IPS-20b (cell line): Measurements from ENCODE around the gene DGCR8.

Source experiments
- H3K27ac ChIP-seq: one replicate; pipeline ENCODE4 v1.5.1; 2013; ENCODE audit warnings: low read length
- H3K27me3 ChIP-seq: 2 replicates; pipeline ENCODE4 v1.6.1; 2013; ENCODE audit warnings: mild to moderate bottlenecking, low read length, inconsistent platforms; ENCODE audit not compliant: insufficient read depth
- H3K36me3 ChIP-seq: 2 replicates; pipeline ENCODE4 v1.6.1; 2013; ENCODE audit warnings: low read depth, mild to moderate bottlenecking, inconsistent platforms, low read length, moderate library complexity; ENCODE audit not compliant: insufficient read depth
- H3K4me1 ChIP-seq: 2 replicates; pipeline ENCODE4 v1.6.1; 2013; ENCODE audit warnings: mild to moderate bottlenecking, control low read depth, inconsistent platforms, low read length, moderate library complexity; ENCODE audit not compliant: insufficient read depth
- H3K4me3 ChIP-seq: 2 replicates; pipeline ENCODE4 v1.5.1; 2013; ENCODE audit warnings: mild to moderate bottlenecking, low read length, inconsistent platforms
- H3K9ac ChIP-seq: 2 replicates; pipeline ENCODE4 v1.6.1; 2013; ENCODE audit warnings: low read depth, mild to moderate bottlenecking, inconsistent platforms, low read length, moderate library complexity
- H3K9me3 ChIP-seq: 2 replicates; pipeline ENCODE4 v1.6.1; 2013; ENCODE audit warnings: mild to moderate bottlenecking, low read depth, low read length, inconsistent platforms; ENCODE audit not compliant: insufficient read depth

DGCR8 gene

GRCh38 chr22:20039683-20040325, 40.2 kb upstream of the DGCR8 start:
- Histone ChIP-seq H3K27me3 (no peaks in the 10 kb centered on the region), H3K9ac (no peak overlapping the region), H3K4me1 (no peaks in the 10 kb centered on the region), H3K9me3 (no peaks in the 10 kb centered on the region), H3K27ac (no peak overlapping the region), H3K36me3 (no peaks in the 10 kb centered on the region), H3K4me3 (no peak overlapping the region)

DNA sequence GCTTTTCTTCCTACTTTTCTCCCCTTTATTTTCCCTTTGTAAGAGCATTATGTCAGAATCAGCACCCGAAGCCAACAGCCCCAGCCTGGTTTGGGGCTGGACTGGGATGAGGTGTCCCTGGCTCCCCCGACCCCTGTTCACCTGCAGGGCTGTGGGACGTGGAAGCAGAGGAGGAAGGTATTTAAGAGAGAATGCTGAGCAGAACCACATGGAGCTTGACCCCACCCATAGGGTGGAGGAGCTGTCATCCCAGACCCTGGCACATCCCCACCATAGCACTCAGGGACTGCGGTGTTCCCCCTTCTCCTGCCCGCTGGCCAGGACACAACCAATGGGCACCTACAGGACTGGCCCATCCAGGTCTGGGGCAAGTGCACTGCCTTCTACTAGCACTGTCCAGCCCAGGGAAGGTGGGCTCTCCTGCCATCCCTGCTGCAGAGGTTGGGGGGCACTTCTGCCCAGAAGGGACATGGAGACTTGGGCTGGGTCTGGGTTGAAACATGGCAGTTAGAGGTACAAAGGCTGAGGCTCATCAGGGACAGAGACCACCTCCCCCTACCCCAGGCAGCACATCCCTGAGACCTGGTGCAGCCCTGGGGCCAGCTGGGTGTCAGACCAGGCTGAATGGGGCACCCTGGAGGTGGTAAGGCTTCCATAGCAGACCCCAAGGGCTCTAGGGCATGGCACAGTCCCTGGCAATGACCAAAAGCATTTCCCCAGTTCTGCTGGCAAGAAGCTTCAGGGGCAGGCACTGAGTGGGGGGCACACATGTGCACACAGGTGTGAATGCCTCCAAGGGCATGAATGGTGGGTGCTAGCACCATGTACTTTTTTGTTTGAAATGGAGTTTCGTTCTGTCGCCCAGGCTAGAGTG, 39.5 kb upstream of the DGCR8 start:
- H3K27ac ChIP-seq: no peak overlapping the region

GRCh38 chr22:20043057-20043996, 36.7 kb upstream of the DGCR8 start:
- Histone ChIP-seq H3K27me3 (no peaks in the 10 kb centered on the region), H3K9me3 (no peaks in the 10 kb centered on the region), H3K4me3 (no peak overlapping the region), H3K27ac (no peak overlapping the region), H3K4me1 (no peaks in the 10 kb centered on the region), H3K36me3 (no peaks in the 10 kb centered on the region), H3K9ac (no peak overlapping the region; the same call in 1 of the 2 replicates)

More for the DNA sequence above, 39.5 kb upstream of the DGCR8 start:
- no peaks in the 10 kb centered on the region for H3K36me3 ChIP-seq
- no peak overlapping the region for H3K4me3 ChIP-seq
- H3K4me1 ChIP-seq: no peaks in the 10 kb centered on the region
- H3K9me3 ChIP-seq: no peaks in the 10 kb centered on the region
- H3K9ac ChIP-seq: no peak overlapping the region
- H3K27me3 ChIP-seq: no peaks in the 10 kb centered on the region

DNA sequence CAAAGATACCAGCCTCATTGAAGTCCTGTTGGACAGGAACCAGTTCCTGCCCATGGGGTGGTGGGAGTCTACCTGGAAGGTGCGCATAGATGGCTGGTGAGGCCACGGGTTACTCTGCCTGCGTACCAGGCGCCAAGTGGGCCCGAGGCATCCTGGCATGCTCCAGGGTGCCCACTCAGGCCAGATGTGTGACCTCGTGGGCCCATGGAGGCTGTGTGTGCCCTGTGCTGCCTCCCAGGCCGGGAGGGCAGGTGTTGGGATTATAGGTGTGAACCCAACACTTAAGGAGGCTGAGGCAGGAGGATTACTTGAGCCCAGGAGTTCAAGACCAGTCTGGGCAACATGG, 36.1 kb upstream of the DGCR8 start:
- H3K4me3 ChIP-seq: no peak overlapping the region
- no peaks in the 10 kb centered on the region for H3K4me1 ChIP-seq
- H3K9me3 ChIP-seq: no peaks in the 10 kb centered on the region
- H3K27ac ChIP-seq: no peak overlapping the region
- H3K27me3 ChIP-seq: no peaks in the 10 kb centered on the region
- H3K36me3 ChIP-seq: no peaks in the 10 kb centered on the region
- no peak overlapping the region for H3K9ac ChIP-seq

- H3K4me3 ChIP-seq: no peak overlapping the region
- H3K27ac ChIP-seq: no peak overlapping the region
- no peaks in the 10 kb centered on the region for H3K27me3 ChIP-seq
- no peak overlapping the region for H3K9ac ChIP-seq
- no peaks in the 10 kb centered on the region for H3K4me1 ChIP-seq
- H3K36me3 ChIP-seq: no peaks in the 10 kb centered on the region
- H3K9me3 ChIP-seq: no peaks in the 10 kb centered on the region
Observed at GRCh38 chr22:20044495-20045151, 35.4 kb upstream of the DGCR8 start.

- no peak overlapping the region for H3K27ac ChIP-seq
- no peaks in the 10 kb centered on the region for H3K9me3 ChIP-seq
- no peaks in the 10 kb centered on the region for H3K4me1 ChIP-seq
- no peaks in the 10 kb centered on the region for H3K36me3 ChIP-seq
- no peak overlapping the region for H3K9ac ChIP-seq
- no peaks in the 10 kb centered on the region for H3K27me3 ChIP-seq
- H3K4me3 ChIP-seq: no peak overlapping the region
Observed at GRCh38 chr22:20046730-20047129, 33.3 kb upstream of the DGCR8 start.

DNA sequence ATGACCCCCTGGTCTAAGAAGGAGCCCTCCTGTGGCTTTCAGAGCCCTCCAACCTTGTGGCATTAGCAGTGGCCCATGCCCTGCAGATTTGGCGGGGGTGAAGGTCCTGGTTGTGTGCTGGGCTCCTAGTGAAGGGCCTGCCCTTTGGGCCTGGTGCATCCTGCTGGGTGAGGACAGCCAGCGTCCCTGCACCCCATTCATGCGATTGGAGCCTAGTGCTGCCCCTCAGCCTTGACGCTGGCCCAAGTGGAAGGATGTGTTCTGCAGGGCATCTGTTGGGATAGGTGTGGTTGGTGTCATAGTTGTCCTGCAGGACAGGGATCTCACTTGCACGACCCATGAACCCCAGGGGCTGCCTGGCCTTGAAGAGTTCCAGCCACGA, 28.1 kb upstream of the DGCR8 start:
- Histone ChIP-seq H3K4me1 (no peaks in the 10 kb centered on the region), H3K9ac (no peak overlapping the region), H3K9me3 (no peaks in the 10 kb centered on the region), H3K27ac (no peak overlapping the region), H3K36me3 (no peaks in the 10 kb centered on the region), H3K4me3 (no peak overlapping the region), H3K27me3 (no peaks in the 10 kb centered on the region)

DNA sequence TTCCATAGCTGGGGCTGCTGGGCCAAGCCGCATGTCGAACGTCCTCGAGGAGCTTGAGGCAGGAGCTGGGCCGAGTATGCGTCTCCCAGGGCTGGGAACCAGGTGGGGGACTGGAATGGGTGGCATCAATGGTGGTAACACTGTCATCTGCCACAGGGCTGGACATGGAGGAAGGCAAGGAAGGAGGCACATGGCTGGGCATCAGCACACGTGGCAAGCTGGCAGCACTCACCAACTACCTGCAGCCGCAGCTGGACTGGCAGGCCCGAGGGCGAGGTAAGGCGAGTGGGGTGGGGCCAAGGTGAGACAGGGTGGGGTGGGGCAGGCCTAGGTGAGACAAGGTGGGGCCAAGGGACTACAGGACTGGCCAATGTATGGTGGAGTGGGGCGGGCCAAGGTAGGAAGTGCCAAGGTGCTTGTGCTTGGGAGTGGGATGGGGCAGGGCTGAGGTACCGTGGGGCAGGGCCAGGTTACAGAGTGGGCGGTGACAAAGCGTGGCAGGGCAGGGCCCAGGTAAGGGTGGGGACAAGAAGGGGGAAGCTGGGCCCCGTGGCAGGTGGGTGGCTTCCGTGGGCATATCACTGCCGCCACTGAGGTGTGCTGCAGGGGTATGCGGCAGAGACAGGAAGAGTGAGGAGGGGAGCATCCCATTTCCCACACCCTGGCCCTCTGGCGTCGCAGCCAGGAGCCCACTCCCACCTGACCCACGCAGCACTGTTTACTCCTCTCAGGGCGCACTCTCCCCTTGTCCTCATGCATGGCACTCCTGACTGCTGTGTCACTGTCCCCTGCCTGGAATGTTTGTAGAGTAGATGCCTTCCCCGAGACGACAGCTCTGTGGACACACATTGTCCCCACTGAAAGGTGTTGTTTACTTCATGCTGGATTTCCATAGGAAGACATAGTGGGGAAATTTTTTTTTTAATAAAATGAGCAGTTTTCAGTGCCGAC, 27.5 kb upstream of the DGCR8 start:
- H3K4me3 ChIP-seq: no peak overlapping the region
- H3K27ac ChIP-seq: no peak overlapping the region
- no peaks in the 10 kb centered on the region for H3K27me3 ChIP-seq
- no peak overlapping the region; the same call in 1 of the 2 replicates for H3K9ac ChIP-seq
- H3K4me1 ChIP-seq: no peaks in the 10 kb centered on the region
- H3K9me3 ChIP-seq: no peaks in the 10 kb centered on the region
- no peaks in the 10 kb centered on the region for H3K36me3 ChIP-seq

DNA sequence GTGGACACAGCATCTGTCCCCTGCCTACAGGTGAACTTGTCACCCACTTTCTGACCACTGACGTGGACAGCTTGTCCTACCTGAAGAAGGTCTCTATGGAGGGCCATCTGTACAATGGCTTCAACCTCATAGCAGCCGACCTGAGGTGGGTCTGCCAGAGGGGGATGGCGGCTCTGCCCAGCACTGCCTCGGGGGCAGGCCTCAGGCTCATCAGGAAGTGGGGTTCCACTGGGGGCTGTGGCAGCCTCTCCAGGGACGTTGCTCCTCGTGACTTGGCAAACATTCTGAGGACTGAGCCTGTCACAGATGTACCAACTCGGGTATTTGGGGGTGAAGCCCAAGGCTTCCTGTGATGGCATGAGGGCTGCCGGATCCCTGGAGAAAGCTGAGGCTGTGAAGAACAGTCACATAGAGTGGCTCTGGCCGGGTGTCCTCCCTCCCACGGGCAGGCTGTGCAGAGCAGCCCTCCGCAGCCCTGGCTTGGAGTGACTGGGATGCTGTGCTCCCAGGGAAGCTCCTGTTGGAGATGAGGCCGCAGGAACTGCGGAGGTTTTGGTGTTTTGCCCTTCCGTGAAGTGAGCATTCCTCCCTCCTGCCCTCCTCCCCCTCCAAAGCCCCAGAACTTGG, 26.5 kb upstream of the DGCR8 start:
- Histone ChIP-seq H3K9ac (no peak overlapping the region), H3K27me3 (no peaks in the 10 kb centered on the region), H3K4me1 (no peaks in the 10 kb centered on the region), H3K9me3 (no peaks in the 10 kb centered on the region), H3K27ac (no peak overlapping the region), H3K36me3 (no peaks in the 10 kb centered on the region), H3K4me3 (no peak overlapping the region)

DNA sequence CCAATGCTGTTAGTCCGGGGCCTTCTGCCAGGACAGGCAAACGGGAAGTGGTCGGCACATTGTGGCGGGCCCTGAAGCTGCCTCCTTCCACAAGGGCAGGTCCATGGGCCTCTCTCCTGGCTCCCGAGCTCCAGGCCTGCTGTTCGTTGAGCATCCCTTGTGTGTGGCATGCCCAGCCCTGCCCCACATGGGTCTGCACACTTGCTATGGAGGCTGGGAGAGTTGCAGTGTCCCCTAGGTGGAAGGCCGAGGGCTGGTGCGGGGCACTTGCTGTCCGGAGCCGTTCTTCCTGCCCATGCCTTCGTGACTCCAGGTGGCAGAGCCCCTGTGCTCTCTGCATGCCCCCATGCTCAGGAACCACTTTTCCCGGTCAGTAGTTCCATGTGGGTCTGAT, 26.0 kb upstream of the DGCR8 start:
- no peaks in the 10 kb centered on the region for H3K27me3 ChIP-seq
- no peak overlapping the region for H3K9ac ChIP-seq
- no peak overlapping the region for H3K27ac ChIP-seq
- H3K4me3 ChIP-seq: no peak overlapping the region
- no peaks in the 10 kb centered on the region for H3K9me3 ChIP-seq
- H3K36me3 ChIP-seq: no peaks in the 10 kb centered on the region
- no peaks in the 10 kb centered on the region for H3K4me1 ChIP-seq
